Measurements from ENCODE around the gene CDHR3. TPM values are rescaled to one million over a fixed set of nuclear protein-coding genes. Genes with fewer than 3 reads are reported as not detected.

The CDHR3 gene
- total and polyA plus RNA-seq, 10 of the 15 experiments (the other 5 are each of a cell fraction or from before 2014, with no cell fraction given) = 0.06 to 0.11 TPM; not detected in 8

DNA sequence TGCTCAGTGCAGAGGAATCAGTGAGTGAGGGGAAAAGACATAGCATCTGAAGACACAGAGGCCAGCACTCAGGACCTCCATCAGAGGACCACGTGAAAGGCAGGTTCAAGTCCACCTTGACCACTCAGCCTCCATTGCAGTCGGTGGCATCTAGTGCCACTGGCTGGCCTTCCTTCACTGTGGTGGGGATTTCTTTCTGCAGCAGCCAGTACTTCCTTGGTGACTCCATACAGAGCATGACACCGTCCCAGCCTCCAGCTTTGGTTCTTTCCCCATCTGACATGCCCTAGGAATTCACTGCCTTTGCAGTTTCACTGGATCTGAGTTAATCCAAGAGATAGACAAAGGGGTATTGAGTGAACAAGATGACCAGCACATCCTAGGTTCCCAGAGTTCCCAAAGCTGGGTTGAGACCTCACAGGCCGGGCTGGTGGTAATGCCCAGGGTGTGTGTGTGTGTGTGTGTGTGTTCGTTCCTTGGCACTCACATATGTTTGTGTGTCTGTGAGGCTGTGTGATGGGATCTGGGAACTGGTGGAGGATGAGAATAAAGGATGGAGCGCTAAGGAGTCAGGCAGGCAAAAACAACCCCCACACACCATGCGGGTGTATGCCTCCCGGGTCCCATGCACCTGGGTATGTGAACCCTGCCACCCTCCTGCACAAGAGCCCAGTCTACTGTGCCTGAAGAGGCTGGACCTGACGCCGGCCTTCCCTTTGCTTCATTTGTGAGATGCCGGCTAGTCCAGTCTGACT is 91.3 kb downstream of the CDHR3 start:
- TF ChIP-seq, protein P1, sequence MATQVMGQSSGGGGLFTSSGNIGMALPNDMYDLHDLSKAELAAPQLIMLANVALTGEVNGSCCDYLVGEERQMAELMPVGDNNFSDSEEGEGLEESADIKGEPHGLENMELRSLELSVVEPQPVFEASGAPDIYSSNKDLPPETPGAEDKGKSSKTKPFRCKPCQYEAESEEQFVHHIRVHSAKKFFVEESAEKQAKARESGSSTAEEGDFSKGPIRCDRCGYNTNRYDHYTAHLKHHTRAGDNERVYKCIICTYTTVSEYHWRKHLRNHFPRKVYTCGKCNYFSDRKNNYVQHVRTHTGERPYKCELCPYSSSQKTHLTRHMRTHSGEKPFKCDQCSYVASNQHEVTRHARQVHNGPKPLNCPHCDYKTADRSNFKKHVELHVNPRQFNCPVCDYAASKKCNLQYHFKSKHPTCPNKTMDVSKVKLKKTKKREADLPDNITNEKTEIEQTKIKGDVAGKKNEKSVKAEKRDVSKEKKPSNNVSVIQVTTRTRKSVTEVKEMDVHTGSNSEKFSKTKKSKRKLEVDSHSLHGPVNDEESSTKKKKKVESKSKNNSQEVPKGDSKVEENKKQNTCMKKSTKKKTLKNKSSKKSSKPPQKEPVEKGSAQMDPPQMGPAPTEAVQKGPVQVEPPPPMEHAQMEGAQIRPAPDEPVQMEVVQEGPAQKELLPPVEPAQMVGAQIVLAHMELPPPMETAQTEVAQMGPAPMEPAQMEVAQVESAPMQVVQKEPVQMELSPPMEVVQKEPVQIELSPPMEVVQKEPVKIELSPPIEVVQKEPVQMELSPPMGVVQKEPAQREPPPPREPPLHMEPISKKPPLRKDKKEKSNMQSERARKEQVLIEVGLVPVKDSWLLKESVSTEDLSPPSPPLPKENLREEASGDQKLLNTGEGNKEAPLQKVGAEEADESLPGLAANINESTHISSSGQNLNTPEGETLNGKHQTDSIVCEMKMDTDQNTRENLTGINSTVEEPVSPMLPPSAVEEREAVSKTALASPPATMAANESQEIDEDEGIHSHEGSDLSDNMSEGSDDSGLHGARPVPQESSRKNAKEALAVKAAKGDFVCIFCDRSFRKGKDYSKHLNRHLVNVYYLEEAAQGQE (IDR thresholded peaks at IDR 0.05; ENCODE audit: low read depth, low read length) = no peak
- no peak for TF ChIP-seq SRF (IDR thresholded peaks at IDR 0.05; ENCODE audit: low read depth in 2 of 2, low read length in 2 of 2)
- TF ChIP-seq, protein P2, sequence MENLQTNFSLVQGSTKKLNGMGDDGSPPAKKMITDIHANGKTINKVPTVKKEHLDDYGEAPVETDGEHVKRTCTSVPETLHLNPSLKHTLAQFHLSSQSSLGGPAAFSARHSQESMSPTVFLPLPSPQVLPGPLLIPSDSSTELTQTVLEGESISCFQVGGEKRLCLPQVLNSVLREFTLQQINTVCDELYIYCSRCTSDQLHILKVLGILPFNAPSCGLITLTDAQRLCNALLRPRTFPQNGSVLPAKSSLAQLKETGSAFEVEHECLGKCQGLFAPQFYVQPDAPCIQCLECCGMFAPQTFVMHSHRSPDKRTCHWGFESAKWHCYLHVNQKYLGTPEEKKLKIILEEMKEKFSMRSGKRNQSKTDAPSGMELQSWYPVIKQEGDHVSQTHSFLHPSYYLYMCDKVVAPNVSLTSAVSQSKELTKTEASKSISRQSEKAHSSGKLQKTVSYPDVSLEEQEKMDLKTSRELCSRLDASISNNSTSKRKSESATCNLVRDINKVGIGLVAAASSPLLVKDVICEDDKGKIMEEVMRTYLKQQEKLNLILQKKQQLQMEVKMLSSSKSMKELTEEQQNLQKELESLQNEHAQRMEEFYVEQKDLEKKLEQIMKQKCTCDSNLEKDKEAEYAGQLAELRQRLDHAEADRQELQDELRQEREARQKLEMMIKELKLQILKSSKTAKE (IDR thresholded peaks at IDR 0.05; ENCODE audit: low read depth, poor library complexity, severe bottlenecking) = no peak
- TF ChIP-seq IKZF2 (IDR thresholded peaks at IDR 0.05) = no peak
- TF ChIP-seq CHD4 (IDR thresholded peaks at IDR 0.05) = no peak
- TF ChIP-seq ASH2L (IDR thresholded peaks at IDR 0.05; ENCODE audit: borderline replicate concordance, low read depth) = no peak
- TF ChIP-seq NFYB (IDR thresholded peaks at IDR 0.05; ENCODE audit: insufficient read depth, low read depth, low read length) = no peak
- TF ChIP-seq KDM1A (IDR thresholded peaks at IDR 0.05; ENCODE audit: borderline replicate concordance) = no peak
- TF ChIP-seq POLR2AphosphoS5 (IDR thresholded peaks at IDR 0.05; ENCODE audit: low read length) = no peak
- no peak for TF ChIP-seq YY1 (IDR thresholded peaks at IDR 0.05; ENCODE audit: low read depth, low read length)
- no peak for TF ChIP-seq SIX5 (IDR thresholded peaks at IDR 0.05; ENCODE audit: low read depth, low read length, severe bottlenecking)
- no peak for TF ChIP-seq SIN3A (IDR thresholded peaks at IDR 0.05; ENCODE audit: low read depth, low read length)
- no peak for TF ChIP-seq FOXK2 (IDR thresholded peaks at IDR 0.05)
- TF ChIP-seq RFX5 (IDR thresholded peaks at IDR 0.05; ENCODE audit: low read depth, low read length) = no peak
- TF ChIP-seq, protein P3, sequence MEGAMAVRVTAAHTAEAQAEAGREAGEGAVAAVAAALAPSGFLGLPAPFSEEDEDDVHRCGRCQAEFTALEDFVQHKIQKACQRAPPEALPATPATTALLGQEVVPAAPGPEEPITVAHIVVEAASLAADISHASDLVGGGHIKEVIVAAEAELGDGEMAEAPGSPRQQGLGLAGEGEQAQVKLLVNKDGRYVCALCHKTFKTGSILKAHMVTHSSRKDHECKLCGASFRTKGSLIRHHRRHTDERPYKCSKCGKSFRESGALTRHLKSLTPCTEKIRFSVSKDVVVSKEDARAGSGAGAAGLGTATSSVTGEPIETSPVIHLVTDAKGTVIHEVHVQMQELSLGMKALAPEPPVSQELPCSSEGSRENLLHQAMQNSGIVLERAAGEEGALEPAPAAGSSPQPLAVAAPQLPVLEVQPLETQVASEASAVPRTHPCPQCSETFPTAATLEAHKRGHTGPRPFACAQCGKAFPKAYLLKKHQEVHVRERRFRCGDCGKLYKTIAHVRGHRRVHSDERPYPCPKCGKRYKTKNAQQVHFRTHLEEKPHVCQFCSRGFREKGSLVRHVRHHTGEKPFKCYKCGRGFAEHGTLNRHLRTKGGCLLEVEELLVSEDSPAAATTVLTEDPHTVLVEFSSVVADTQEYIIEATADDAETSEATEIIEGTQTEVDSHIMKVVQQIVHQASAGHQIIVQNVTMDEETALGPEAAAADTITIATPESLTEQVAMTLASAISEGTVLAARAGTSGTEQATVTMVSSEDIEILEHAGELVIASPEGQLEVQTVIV (IDR thresholded peaks at IDR 0.05; ENCODE audit: borderline replicate concordance, partially characterized antibody) = no peak
- Histone ChIP-seq H3K27ac (ENCODE audit: control insufficient read depth, insufficient read depth) (no peak overlapping the region), H3K27me3 (replicated peaks in 1 of 2; ENCODE audit: control insufficient read depth in 2 of 2, insufficient read depth in 2 of 2, low read length in 1 of 2) (0 out of 4 replicates have a peak, but pooled peaks cover 0 to 1% of the 10 kb centered on the region in 2 experiments), H3K4me1 (ENCODE audit: control insufficient read depth, insufficient read depth, low read length) (peaks cover 29% of the 10 kb centered on the region), H3K4me2 (ENCODE audit: control insufficient read depth, insufficient read depth) (no peak overlapping the region), H4K20me1 (ENCODE audit: control insufficient read depth, insufficient read depth) (no peaks in the 10 kb centered on the region), H3K4me3 (no peak overlapping the region), H3K36me3 (ENCODE audit: control insufficient read depth in 2 of 2, insufficient read depth in 2 of 2, low read length in 1 of 2) (no peaks in the 10 kb centered on the region), H3K9ac (ENCODE audit: control insufficient read depth, insufficient read depth, low read length) (no peak overlapping the region), H3K79me2 (ENCODE audit: control insufficient read depth, insufficient read depth, low read length) (no peaks in the 10 kb centered on the region), H2AFZ (ENCODE audit: control insufficient read depth, low read depth, low read length) (no peak overlapping the region), H3K9me3 (replicated peaks; ENCODE audit: control insufficient read depth, insufficient read depth, low read length) (peaks cover 2% of the 10 kb centered on the region; the same call in 1 of the 3 replicates)
- RAD21 ChIA-PET (ENCODE audit: unreplicated experiment) = interaction anchor here (5.0 kb wide), 1 partner anchor 100 kb away, joined by 133 read pairs; no protein-coding TSS in a partner anchor
- CTCF ChIA-PET = interaction anchor here (9.2 kb wide), 1 partner anchor 99 kb away, joined by 288 read pairs; no protein-coding TSS in a partner anchor
- ATAC-seq = no peak
- no TSS peak for BruUV-seq (replicated peaks)
- in situ Hi-C loops (cut with MboI) (no loop called here), intact Hi-C loops (cut with micrococcal nuclease; ENCODE audit: unreplicated experiment) (loop anchor here (10.0 kb wide), 1 partner anchor 410 kb away; no protein-coding TSS in a partner anchor)
- no peak for FAIRE-seq
- DNase-seq (ENCODE audit: low read depth, low spot score) = no peak
- POLR2A ChIA-PET = no interaction called here
- SMC1A ChIA-PET (ENCODE audit: uncharacterized antibody, unreplicated experiment) = interaction anchor here (8.8 kb wide), 1 partner anchor 100 kb away, joined by 223 read pairs; no protein-coding TSS in a partner anchor
- 81% methylated on average over 11 of the region's 11 CpGs for WGBS (ENCODE audit: insufficient coverage, insufficient replicate concordance, low lambda C conversion rate, missing lambda C conversion rate)

Data from GM12878 (cell line).